Occipital lobe (tissue), 2 donors: ENCODE measurements around the gene WARS2. TPM values are rescaled to one million over a fixed set of nuclear protein-coding genes. Genes with fewer than 3 reads are reported as not detected.

Source experiments
- DNase-seq: peaks from one replicate; lab custom pipeline; 2025; lab: John Stamatoyannopoulos, UW
- total RNA-seq: library from RNA; depleted of rRNA; stranded (reverse); fragments of >200 nt; gene quantifications from one replicate; pipeline ENCODE4 v1.2.3, GENCODE V29; 2014

The WARS2 gene
- total RNA-seq, 1 donor from 2014 or later: 13.1 TPM

GRCh38 chr1:119027759-119028158, 112.7 kb downstream of the WARS2 start:
- DNase-seq: no peak

DNA sequence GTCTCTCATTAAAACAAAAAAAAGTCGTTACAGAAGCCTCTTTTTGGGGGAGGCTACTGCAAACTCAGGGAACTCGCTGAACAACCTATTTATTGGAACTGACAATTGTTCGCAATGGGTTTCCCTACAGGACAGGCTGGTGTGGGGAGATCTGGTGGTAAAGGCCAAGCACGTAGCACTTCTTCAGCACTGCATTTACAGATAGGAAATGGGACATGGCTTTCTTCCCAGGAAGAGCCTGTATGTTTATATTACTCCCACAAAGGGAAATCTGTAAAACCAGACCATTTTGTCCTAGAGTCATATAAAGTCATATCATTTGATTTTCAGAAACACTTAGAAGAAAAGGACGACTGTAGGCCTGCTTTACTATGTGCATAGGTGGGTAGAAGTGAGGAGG, 113.5 kb downstream of the WARS2 start:
- DNase-seq: no peak

DNA sequence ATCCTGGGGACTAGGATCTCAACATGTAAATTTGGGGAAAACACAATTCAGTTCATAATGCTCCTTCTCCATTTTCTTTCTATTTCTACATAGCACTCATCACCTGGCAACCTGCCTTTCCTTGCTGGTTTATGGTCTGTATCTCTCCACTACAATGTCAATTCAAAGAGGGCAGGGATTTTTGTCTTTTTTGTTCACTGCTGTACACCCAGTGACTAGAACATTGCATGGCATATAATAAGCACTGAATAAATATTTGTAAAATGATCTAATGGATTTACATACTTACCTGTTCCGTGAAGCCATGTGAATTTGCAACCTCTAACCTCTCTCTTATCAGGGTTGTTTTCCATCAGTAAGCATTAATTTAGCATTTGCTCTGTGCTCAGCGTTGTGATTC, 124.9 kb downstream of the WARS2 start:
- no peak for DNase-seq

DNA sequence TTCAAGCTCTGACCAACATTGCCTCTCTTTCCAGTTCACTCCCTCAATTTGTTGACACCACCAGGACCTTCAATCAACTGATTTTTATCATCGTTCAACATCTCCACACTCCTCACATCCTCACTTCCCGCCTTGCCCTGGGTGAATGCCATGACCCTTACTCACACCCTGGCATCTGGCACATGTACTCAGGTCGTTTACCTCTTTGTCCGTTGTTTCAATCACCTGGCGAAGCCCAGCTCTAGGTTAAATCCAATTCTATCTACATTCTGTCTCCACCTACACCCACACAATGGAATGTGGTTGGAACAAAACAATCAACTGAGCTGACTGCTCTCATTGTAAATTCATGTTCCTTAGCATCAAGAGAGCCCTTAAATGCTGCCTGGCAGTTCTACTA, 128.1 kb downstream of the WARS2 start:
- no peak for DNase-seq

- DNase-seq: no peak
Measured at GRCh38 chr1:119011706-119012105, 128.7 kb downstream of the WARS2 start.

GRCh38 chr1:119011116-119011515, 129.3 kb downstream of the WARS2 start:
- no peak for DNase-seq

DNA sequence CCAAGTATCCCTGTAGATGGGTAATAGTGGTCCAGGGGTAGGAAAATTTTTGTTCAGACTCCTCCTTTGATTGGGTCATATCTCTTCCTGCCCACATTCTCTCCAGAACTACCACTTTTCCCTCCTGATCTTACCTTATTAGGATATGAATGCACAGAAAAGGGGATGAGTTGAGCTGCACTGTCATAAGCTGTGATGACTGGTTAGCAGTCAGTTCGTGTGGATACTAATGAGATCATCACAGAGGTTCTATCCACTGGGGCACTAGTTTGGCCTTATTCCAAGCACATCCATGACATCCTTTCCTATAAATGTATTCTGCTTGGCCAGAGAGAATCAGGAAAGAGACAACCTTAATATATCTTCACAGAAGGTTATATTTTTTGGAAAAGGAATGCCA, 130.3 kb downstream of the WARS2 start:
- no peak for DNase-seq

DNA sequence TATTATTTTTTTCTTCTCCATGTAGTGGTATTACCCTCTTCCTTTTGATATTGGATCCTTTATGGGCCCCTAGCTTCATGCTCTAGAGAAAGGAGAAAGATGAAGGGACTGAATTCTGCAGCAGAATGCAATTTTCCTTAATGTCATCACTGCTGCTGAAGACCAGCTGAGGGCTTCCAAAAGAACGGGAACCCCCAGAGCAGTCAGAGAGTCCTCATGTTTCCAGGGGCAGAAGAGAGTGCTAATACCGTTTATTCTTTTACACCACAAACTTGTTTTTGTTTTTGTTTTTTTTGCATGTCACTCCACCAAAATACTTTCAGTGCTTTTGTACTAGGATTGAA, 131.2 kb downstream of the WARS2 start:
- no peak for DNase-seq

DNA sequence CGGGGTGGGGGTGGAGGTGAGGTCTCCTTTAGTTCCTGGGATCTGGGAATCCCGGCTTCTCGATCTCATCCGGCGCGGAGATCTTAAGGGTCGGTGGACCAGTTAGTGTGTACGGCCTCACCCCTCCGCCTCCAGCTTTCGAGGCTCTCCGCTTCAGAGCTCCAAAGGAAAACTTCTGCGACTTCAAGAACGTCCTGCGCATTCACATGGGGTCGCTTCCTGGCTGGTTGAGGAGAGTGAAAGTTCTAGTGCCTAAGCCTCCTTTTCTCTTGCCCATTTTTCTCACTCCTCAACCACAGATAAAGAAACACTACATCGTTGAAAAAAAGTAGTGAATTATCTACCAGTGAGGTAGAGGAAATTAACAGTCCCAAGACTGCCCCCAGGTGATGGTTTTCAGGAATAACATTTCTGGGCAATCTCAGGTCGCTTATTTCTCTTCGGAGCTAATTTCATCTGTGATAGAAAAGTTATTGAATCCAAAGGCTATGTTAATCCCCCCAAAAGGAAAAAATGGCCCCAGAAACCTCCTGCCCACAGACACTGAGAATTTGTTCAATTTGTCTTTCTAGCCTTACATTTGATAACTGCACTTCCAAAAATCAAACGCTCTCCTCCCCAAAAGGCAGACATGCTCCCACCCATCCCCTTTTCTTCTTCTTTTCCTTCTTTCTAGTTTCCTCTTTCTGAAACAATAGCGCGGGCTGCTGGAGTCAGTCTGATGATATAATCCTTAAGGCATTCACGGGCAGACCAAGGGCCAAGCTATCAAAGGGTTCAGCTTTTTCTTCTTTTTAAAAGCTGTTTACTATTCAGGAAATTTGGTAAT, 131.8 kb downstream of the WARS2 start:
- DNase-seq: no peak

- DNase-seq: no peak
Measured at GRCh38 chr1:119007670-119008482, 132.6 kb downstream of the WARS2 start.

DNA sequence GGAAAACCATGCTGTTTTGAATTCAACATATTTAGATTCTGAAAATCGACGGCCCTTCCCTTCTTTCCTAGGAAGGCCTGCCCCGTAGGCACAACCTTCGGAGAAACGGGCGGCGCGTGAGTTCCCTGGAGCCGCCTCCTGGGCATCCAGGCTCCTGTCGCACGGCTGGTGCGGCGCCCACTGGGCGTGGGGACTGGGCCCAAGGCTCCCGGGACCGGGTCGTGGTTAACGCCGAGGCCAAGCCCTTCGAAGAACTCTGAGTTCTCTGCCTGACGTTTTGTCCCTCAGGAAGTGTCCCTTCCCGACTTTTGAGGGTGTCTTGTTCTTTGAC, 133.1 kb downstream of the WARS2 start:
- DNase-seq: no peak

- no peak for DNase-seq
Measured at GRCh38 chr1:119006406-119007279, 133.8 kb downstream of the WARS2 start.

GRCh38 chr1:119005724-119006405, 134.6 kb downstream of the WARS2 start:
- no peak for DNase-seq

DNA sequence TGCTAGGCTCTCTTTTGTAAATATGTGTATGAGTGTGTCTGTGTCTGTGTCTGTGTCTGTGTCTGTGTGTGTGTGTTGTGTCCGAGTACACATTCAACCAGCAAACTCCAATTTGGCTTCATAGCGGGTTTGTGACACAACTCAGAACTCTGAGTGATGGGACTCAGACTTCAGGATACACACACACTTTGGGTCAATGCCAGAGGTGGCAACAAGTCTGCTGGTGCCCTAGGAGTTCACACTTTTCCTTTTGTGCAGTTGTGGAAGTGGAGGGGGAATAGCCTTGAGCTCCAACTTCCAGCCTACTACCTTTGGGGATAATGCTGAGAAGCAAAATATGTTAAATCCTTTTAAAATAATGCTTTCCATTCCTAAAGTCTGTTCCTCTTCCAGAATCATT, 135.7 kb downstream of the WARS2 start:
- no peak for DNase-seq

DNA sequence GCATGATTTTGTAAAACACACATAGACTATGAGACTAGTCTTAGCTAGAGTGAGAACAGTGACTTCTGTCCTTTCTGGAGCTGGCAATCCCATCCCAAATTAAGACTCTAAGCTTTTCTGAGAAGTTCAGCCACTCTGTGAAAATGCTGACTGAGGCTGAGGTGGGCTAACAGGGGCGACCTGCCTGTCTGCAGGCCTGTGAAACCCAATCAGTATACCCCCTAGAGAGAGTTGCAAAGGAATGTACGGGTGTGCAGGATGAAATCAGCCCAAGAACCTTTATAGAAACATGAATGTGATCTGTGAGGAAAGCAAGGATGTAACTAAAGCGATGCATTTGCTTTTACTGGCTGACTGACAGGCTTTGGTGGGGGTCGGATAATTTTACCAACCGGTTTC, 136.3 kb downstream of the WARS2 start:
- DNase-seq: no peak

DNA sequence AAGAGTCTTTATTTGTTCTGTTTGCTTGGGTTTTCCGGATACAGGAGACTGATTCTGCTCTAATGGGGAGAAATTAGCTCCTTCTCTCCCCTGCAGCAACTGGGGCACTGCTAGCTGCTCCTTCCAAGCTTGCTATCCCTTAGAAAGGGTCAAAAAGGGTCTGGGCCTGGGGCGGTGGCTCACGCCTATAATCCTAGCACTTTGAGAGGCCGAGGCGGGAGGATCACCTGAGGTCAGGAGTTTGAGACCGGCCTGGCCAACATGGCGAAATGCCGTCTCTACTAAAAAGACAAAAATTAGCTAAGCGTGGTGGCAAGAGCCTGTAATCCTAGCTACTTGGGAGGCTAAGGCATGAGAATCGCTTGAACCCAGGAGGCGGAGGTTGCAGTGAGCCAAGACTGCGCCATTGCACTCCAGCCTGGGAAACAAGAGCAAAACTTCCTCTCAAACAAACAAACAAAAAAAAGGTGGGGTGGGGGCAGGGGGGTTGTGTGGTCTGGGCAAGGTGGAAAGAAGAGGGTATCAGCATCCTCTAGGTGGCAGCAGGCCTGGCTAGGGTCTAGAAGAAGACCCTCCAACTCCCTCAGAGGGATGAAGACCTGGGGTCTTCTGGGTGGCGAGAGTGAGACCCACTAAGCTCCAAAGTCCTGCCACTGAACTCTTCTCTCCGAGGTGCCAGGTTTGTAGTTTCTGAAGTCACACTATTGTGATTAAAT, 136.9 kb downstream of the WARS2 start:
- DNase-seq: no peak

DNA sequence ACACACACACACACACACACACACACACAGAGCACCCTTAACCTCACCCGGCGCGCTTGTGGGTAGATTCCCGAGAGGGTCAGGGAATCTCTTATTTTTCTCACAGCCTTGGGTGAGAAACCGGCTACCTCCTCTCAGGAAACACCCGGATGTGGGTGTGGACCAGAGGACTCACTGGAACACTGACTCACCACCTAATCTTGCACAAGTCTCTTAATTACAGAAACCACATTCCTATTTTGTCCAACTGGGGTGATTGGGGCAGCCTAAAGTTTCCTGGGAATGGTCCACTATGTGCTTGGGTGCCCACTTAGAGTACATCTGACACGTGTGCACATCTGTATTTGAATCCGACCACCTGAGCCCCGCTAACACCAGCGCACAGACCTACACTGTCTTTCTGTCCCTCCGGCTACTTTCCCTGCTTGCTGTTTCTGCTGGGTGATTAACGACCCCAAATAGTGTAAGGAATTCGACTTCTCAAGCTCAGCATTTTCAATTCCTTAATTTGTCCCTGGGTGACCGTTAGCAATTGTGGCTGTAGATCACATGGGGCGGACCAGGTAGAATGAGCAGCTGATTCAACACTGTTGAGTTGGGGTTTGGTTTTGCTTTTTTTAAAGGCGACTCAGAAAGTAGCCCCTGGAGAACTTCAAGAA, 138.3 kb downstream of the WARS2 start:
- no peak for DNase-seq

DNA sequence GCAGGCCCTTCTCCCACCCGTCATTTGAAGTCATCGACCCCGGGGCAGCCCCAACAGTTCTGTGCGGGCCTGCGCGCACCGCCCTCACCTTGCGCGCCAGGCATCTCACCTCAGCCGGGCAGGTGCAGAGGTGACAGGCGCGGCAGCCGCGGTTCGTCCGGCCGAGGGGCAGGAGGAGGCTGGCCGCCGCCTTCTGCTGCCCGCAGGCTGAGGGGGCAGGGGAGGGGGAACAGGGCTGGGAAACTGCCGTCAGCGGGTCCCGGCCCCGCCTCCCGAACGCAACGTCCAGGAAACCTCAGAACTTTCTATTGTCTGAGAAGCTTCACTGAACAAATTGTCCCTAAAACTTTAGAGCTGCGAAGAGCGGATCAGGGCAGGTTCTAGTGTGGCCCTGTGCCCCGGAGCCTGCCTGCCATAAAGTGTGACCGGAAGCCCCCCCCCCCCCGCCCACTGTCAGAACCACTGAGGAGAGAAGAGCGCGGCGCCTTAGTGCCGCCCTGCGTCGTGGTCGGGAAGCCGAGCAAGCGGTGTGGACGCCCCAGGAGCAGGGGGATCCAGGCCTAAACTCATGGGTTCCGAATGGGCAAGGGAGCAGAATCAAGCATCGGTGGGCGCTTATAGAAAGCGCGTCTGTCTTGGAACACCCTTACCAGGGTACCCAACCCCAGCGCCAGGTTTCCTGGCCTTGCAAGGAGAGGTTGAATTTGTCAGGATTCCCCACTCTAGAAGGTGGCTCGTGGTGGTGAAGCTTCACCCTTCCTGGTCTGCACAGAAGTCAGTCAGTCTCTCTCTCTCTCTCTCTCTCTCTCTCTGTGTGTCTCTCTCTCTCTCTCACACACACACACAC, 139.0 kb downstream of the WARS2 start:
- DNase-seq: no peak
